Measurements from ENCODE around the gene ERC1.

Gene ERC1

DNA sequence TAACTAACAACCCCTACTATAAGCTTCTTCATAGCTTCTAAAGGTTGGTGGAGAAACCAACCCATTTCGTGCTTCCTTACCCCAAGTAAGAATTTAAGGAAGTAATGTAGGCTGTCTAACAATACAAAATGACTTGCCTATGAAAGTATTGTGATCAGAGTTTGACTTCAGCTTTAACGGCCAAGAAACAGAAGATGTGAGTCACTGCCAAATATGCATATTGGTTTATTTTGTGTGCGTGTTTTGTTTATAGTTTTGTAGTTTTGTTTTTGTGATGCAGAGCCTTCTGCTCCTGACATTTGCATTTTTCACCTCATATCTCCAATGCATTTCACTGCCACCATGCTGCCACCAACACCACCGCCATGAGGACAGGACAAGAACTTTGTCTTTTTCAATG, 457.3 kb downstream of the ERC1 start:
- DNase-seq (ENCODE audit: low read depth) = no peak

DNA sequence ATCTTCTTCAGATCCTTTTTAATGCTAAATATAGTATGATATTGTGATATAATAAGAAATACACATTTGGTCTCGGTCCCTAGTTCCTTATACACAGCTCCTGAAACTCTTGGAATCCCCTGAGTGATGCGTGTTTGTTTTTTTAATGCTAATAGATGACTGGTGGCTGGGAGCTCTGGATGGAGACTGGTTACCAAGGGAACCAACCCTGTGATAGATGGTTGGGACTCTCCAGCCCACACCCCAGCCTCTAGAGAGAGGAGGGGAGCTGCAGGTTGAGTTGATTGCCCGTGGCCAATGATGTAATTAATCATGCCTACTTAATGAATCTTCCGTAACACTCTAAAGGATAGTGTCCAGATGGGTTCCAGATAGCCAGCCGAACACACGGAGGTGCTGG, 462.8 kb downstream of the ERC1 start:
- DNase-seq (ENCODE audit: low read depth) = no peak

DNA sequence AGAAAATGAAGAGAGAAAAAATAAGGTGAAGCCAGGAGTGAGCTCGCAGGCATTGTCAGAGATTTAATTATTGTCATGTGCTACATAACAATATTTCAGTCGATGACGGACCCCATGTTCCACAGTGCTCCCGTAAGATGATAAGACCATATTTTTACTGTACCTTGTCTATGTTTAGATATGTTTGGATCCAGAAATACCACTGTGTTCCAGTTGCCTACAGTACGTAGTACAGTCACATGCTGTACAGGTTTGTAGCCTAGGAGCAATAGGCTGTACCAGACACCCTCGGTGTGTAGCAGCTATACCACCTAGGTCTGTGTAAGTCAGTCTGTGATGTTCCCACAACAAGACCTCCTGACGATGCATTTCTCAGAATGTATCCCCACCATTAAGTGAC, 465.9 kb downstream of the ERC1 start:
- no peak for DNase-seq (ENCODE audit: low read depth)

DNA sequence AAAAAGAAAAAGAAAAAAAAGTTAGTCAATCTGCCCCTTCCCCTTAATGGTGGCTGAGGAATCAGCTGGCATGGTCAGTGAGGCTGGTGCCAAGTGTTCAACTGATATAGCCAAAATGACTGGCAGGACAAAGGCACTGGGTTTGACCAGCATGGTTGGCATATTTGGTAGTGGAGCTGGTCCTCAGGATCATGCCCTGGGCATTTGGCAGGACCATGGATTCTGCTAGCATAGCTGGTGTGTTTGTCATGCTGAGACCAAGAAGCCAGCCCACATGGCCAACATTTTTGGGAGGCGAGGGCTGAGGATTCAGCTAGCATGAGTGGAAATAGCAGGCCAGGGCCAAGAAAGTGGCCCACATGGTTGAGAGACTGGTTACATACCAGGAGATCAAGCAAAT, 466.9 kb downstream of the ERC1 start:
- DNase-seq (ENCODE audit: low read depth) = no peak

DNA sequence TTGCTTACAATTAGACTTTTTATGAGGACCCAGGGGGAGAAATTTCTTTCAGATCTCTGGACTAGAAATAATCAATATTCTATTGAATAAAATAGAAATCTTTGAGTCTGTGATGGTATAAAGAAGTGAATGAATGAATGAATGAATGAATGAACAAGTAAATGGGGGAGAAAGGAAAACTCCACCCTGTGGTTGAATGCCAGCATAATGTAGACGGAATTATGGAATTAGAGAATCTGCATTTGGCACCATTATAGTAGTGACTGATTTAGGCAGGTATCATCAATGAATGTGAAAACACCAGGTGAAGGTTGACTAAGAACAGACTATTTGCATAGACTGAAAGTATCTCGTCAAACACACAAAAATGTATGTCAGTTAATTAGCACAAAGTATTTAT, 468.3 kb downstream of the ERC1 start:
- DNase-seq (ENCODE audit: low read depth) = no peak

DNA sequence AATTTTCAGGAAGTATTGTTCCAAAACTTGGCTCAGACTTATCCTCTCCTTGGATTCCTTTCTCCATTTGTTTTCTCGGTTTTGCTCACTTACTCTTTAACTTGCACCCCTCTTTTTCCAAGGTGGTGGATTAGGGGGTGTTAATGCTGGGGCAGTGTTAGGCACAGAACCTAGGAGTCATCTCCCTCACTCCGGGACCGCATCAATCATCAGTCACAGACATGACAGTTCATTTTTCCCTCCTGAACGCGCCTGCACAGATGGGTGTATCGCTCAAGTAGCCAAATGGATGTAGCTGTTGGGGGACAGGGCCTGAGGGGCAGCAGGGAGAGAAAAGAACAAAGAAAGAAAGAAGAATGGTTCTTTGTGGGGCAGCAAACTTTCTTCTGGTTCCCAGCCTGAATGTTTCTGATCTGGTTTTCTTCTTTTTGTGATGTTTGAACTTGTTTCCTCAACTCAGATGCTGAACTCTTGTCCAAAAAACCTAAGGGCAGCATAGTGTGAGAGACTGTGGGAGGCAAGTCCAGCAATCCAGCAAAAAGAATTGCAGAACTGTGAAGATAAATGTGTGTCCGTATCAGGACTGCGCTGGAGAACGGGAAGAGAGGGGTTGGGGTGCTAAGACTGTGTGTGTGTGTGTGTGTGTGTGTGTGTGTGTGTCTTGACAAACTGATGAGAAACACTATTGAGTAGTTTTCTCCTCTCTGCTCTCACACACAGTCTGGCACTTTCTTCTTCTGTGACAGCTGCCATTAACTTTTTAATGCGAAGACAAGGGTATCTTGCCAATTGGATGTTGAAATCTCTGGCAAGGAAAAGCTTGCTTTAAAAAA, 472.3 kb downstream of the ERC1 start:
- no peak for DNase-seq (ENCODE audit: low read depth)

DNA sequence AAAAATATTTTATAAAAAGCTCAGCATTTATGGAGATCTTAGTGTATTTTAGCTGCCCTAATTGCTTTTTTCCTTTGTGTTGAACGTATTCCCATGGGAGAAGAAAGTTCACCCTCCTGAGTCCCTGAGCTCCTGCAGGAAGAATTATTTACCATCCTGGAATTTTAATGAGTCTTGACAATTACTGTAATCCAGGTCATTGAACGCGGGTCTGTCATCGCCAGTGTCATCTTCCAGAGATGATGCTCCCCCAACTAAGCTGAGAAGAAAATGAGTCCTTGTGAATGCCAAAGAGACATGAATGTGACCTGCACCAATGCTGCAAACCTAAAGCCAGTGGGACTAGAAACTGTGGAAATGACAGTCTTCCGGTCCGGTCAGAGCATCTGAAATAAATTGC, 473.9 kb downstream of the ERC1 start:
- no peak for DNase-seq (ENCODE audit: low read depth)

DNA sequence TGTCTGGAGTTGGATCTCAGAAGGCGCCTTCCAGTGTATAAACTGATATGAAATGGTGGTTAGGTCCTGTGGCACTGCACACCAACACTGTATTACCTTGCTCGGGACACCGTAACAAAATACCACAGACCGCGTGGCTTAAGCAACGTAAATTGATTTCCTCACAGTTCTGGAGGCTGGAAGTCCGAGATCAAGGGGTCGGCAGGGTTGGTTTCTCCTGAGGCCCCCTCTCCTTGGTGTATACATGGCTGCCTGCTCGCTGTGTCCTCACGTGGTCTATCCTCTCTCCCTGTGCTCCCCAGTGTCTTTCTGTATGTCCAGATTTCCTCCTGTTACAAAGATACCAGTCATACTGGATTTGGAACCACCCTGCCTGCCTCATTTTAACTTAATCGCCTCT, 475.0 kb downstream of the ERC1 start:
- DNase-seq (ENCODE audit: low read depth) = no peak

DNA sequence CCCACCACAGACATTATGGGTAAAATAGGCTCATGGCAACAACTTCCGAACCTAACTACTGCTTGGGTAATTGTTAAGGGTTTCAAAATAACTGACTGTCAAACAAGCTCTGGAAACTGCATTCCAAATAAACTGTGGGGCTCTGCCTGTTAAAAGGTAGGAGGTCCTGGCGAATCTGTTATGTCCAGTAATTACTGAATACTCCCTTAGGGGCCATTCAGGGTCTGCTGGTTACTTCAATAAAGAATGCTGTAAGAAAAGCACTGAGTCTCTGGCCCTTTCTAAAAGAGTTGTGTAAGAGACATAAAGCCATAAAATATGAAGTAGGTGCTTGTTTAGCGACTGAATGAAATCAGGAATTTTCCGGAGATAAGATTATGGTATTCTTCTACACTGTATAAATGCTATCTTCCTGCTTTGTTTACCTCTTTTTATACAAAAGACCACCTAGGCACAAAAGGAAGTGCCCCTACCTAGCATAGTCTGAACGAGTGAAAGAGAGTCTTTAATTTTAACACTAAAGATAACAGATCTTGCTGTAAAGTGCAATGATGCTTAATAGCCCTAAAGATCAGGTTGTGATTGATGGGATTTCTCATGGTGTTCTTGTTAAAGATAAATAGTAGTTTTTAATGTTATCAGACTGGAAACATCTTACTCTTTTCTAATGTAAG, 475.6 kb downstream of the ERC1 start:
- no peak for DNase-seq (ENCODE audit: low read depth)

DNA sequence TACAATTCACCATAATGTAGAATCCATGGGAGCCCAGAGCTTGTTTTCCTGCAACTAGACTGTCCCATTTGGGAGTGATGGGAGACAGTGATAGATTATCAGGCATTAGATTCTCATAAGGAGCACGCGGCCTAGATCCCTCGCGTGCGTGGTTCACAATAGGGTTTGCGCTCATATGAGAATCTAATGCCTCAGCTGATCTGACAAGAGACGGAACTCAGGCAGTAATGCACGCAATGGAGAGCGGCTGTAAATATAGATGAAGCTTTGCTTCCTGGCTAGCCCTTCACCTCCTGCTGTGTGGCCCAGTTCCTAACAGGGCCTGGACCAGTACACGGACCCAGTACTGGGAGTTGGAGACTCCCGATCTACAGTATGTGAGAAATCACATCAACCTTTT, 476.7 kb downstream of the ERC1 start:
- DNase-seq (ENCODE audit: low read depth) = no peak

DNA sequence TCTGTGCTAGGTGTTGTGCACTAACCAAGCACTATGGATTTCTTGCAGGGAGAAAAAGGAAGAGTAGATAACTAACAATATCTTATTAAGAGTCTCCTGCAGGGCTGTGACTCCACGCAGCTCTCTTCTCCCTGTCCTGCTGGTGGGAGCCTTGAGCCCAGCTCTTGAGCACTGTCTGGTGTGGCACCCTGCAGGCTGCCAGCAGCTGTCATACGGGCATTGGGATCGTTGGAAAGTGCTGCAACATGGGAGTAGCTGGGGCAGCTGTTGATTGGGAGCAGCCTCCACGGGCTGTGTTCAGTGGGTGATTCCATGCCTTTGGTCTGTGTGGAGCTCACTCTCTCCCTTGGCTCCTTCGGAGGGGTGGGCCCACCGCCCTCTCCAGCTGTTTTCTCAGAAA, 478.0 kb downstream of the ERC1 start:
- DNase-seq (ENCODE audit: low read depth) = no peak

DNA sequence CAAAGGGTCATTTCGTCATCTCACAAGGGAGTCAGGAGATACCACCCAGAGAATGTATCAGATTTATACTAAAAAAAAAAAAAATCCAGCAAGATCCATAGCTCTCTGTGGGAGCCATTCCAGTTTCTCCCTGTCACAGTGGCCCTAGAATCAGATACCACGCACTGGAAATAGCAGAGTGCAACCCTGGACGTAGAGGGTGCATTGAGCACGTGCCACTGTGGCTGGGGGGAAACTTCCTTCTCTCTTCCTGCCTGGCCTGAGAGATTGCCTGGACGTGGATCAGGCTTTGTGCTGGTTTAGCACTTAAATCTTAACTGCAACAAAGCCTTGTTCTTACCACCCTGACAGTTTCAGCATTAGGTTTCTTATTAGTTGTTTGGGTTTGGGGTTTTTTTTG, 479.0 kb downstream of the ERC1 start:
- no peak for DNase-seq (ENCODE audit: low read depth)

DNA sequence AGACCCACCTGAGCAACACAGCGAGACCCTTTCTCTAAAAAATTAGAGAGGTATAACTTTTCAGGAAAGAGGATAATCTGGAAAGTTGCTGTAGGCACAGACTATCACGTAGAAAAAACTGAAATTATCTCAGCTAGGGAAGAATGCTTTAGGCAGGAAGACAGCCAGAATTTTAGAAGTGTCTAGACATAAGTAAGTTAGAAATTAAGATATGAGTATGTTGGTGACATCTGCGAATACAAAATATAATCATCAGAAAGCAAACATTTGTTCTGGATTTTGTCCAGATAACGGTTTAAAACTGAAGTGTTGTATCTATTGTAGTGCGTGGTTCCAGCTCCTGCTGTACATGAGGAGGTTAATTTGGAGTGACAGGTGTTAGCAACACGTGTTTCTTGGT, 480.2 kb downstream of the ERC1 start:
- DNase-seq (ENCODE audit: low read depth) = no peak

DNA sequence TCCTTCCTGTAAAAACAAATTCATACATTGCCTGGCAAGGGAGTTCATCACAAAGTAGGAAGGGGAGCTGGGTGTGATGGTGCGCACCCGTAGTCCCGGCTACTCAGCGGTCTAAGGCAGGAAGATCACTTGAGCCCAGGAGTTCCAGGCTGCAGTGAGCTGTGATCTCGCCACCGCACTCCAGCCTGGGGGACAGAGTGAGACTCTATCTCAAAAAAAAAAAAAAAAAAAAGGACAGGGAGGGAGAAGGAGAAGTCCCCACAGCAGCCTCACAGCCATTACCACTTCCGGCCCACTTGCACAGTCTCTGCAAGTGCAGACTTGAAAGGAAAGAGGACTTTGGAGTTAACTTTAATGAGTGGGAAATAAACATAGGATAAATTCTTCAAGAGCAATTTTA, 482.4 kb downstream of the ERC1 start:
- peak; percentile 7 for DNase-seq (ENCODE audit: low read depth)

DNA sequence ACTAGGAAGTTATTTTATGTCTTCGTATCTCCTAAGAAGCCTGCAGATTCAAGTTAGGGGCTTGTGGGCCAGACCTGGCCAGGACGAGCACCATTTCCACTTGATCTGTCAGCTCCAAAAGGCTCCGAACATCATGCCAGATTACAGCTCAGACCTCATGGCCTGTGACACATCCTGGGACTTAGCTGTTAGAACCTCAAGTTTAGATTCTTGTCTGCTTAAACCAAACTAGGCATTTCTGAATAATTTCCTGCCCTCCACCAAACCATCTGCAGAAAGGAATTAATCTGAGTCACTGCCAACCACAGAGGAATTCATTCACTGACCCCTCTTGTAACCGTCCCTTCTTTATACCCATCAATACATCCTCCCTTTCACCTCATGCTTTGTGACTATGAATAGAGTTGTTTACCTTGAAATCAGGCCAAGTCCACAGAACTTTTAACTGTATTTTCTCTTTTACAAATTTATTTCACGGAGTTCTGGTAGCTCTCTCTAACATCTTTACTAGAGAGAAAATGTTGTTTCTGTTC, 483.1 kb downstream of the ERC1 start:
- no peak for DNase-seq (ENCODE audit: low read depth)

DNA sequence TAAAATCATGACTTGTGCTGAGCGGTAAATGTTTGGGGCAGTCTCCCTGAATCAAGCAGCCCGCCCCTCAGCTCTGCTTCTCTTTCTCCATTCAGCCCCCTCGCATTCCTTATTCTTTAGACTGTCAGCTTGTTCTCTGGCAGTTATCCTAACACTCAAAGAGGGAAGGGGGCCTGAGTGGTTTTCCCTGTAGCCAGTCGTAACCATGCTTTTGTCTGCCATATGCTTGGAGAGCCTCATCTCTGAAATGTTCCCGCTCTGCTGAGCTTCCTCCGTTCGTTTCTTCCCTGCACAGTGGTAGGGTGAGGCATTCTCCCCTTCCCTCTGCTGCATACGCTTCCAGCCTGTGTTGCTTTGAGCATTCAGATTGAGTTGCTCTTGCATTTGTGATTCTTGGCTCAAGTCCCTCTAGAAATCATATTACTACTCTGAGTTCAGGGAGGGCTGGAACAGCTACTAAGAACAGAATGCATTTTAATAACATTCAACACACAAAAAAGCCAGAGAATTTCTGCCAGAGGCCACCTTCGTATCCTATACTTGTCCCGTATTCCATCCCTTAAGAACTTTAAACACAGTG, 483.6 kb downstream of the ERC1 start:
- no peak for DNase-seq (ENCODE audit: low read depth)

DNA sequence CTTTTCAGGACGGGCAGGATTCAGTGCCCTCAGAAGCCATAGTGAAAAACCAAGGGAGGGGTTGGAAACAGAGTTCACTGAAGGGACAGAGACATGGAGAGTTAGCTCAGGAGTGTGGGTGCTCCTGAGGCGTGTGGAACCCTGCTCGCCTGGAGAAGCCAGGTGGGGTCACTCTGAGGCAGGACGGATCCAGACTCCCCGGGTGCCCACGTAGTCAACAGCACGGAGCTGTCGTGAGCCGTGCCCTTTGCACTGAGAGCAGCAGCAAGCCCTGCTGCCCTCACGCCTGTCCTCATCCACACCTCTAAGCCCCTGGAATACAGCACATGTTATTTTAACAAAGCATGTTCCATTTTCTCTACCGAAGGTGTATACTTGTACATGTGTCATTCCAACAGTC, 488.6 kb downstream of the ERC1 start:
- no peak for DNase-seq (ENCODE audit: low read depth)

DNA sequence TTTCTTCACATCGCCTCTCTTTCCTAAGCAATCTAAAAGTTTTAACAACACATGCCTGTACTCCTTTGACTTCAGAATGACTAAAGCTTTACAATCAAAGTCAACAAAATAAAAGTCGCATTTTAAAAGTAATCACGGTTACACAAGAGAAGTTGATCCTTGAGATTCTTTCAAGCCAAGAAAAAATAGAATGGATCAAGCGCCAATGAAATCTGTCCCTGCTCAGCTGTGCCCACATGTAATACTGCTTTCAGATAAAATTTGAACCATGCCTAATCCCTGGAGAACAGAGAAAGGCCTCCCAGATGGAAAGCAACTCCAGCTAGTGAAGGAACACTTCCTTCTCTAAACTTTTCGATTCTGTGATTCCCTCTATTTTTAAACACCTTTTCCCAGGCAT, 490.3 kb downstream of the ERC1 start:
- DNase-seq (ENCODE audit: low read depth) = no peak

DNA sequence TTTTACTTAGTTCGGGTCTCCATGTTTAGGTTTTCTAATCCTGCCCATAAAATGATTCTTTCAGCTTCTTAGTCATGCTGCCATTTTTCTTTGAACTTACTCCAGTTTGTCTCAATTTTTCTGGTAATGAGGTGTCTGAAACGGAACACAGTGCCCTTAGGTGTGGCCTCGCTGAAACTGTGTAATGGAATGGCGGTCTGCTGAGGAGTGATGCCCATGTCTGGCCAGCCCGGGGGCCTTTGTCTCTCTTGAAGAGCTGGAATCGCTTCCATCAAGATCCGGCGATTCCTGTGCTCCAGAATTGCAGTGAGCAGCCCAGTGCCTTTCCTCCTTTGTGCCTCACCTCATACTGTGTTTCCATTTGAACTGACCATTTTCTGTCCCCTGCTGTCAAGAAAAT, 490.9 kb downstream of the ERC1 start:
- no peak for DNase-seq (ENCODE audit: low read depth)

DNA sequence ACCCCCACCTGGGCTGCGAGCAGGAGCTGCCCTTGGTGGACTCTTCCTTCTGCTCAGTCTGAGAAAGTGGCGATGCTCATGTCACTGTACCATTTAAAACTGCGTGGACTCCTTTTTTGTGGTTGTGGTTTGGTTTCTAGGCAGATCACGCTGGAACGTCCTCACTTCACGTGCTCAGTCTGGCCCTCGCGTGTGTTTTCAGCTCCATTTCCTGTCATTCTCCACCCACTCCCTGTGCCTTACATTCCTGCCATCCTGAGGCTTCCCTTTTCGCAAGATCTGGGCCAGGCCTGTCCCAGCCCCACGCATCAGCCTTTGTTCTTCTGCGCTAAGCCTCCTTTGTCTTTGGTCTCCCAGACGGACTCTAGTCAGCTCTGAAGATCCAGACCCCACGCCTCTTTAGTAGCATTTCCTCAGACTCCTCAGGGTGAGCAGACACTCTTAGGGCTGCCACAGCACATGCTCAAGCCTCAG, 497.9 kb downstream of the ERC1 start:
- DNase-seq (ENCODE audit: low read depth) = no peak

DNA sequence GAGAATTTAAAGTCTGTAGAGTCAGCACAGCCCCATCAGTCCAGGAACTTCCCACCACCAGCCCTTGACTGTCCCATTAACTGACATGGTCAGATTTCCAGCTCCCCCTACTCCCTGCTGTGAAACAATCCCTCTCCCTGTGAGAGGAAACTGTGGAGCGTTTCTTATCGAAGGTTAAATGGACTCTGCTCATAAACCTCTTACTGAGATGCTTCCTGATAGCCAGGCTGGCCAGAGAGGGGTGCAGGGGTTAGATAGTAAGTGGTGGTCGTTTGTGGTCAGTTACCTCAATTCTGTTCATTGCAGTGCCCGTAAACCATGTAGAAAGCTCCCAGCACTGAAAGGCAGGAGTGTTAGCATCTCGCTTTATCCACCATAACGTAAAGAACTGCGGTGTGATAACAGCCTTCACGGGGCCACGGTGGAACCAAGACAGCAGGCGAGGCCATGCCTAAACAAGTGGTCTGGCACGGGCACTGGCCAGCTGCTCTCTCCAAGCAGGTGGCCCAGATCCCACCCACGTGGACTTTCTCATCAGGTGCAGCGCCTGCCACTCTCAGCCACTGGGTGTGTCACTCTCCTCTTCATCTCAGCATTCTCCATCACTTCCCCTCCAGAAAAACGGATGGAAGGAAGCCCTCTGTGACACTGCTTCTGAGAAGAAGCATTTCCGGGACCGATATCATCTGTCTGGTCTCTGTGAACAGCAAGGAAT, 501.1 kb downstream of the ERC1 start:
- no peak for DNase-seq (ENCODE audit: low read depth)

DNA sequence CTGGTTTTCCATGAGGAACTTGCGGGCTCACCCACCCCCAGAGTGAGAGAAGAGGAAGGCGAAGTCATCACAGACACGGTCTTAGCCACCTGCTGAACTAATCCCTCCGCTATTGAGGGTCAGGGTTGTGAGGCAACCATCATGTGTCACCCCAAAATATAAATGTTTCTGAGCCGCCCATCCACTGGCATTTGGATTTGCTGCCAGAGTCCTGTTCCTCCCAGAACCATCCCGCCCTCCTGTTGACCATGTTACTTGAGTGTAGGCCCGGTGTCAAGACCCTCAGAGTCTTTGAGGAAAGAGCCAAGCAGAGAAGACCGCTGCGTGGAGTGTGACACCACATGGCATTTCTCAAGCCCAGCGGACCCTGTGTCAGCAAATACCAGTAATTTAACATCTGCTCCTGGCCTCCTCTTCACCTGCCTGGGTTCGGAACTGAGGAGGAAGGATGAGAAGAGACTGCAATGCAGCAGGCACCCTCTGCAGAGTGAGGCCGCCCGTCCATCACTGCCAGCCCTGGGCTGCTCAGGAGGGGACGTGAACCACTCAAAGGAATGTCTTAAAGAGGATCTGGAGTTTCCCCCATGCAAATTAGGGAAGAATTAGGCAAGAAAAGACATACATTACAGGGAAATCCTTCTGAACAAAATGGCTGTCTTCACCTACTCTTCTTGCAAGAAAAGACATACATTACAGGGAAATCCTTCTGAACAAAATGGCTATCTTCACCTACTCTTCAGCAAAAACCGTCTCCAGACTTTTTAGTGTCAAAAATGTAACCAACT, 502.9 kb downstream of the ERC1 start:
- DNase-seq (ENCODE audit: low read depth) = no peak

Measured in stimulated activated CD8-positive, alpha-beta memory T cell treated with anti-CD3 and anti-CD28 coated beads, Interleukin-4, amount 100 ng/mL, for 24 hours (primary cell).